HG03460 (cell line): ENCODE measurements around the gene TMEM59L.
A peak's percentile ranks its signal among the peaks of the same experiment; 100 is the strongest.

Source experiments
- ATAC-seq: cut with Tn5 transposase; IDR thresholded peaks from one replicate; pipeline ENCODE4 v1.9.1; 2021; ENCODE audit not compliant: unreplicated experiment

Gene TMEM59L

GRCh38 chr19:18636183-18636968 lies 23.7 kb downstream of the TMEM59L start:
- ATAC-seq: peak; percentile 86

GRCh38 chr19:18636969-18637629 lies 24.4 kb downstream of the TMEM59L start, which contains the start of gene KLHL26:
Gene KLHL26, plus strand, starts transcription at chr19:18637028. Its CDS starts 27 bp downstream, at chr19:18637055.
- no peak for ATAC-seq

GRCh38 chr19:18637673-18638630 lies 25.3 kb downstream of the TMEM59L start:
- ATAC-seq: no peak

- ATAC-seq: no peak
Measured at GRCh38 chr19:18639706-18640243, 27.1 kb downstream of the TMEM59L start.

GRCh38 chr19:18644196-18645034 lies 31.7 kb downstream of the TMEM59L start:
- ATAC-seq: no peak

- ATAC-seq: no peak
Measured at GRCh38 chr19:18645035-18645511, 32.4 kb downstream of the TMEM59L start.

- no peak for ATAC-seq
Measured at GRCh38 chr19:18646535-18647370, 34.1 kb downstream of the TMEM59L start.

GRCh38 chr19:18647371-18647767 lies 34.7 kb downstream of the TMEM59L start:
- ATAC-seq: no peak

GRCh38 chr19:18647807-18648206 lies 35.1 kb downstream of the TMEM59L start:
- no peak for ATAC-seq

GRCh38 chr19:18648973-18649315 lies 36.3 kb downstream of the TMEM59L start:
- ATAC-seq: no peak

- ATAC-seq: no peak
Measured at GRCh38 chr19:18649371-18650020, 36.8 kb downstream of the TMEM59L start.

GRCh38 chr19:18650021-18650390 lies 37.3 kb downstream of the TMEM59L start:
- ATAC-seq: no peak

- no peak for ATAC-seq
Measured at GRCh38 chr19:18650468-18651041, 37.9 kb downstream of the TMEM59L start.

- ATAC-seq: no peak
Measured at GRCh38 chr19:18651300-18651699, 38.6 kb downstream of the TMEM59L start.

- no peak for ATAC-seq
Measured at GRCh38 chr19:18651733-18652132, 39.1 kb downstream of the TMEM59L start.

- no peak for ATAC-seq
Measured at GRCh38 chr19:18653853-18654252, 41.2 kb downstream of the TMEM59L start.

- ATAC-seq: no peak
Measured at GRCh38 chr19:18654469-18654868, 41.8 kb downstream of the TMEM59L start.

- no peak for ATAC-seq
Measured at GRCh38 chr19:18655173-18655844, 42.6 kb downstream of the TMEM59L start.
